Neural cell (in vitro differentiated cells): ENCODE measurements around the gene PMEPA1. TPM values are rescaled to one million over a fixed set of nuclear protein-coding genes. Genes with fewer than 3 reads are reported as not detected.

ENCODE experiments used
- H2AFZ ChIP-seq: fragments of 200-600, 300-800 bp; sonication (generic), shearing (Covaris generic); 2 replicates; pipeline ENCODE4 v1.6.0; 2014; ENCODE audit warnings: low read depth, mild to moderate bottlenecking, antibody characterized with exemption, low read length, moderate library complexity
- H3F3A ChIP-seq: fragments of 200-600 bp; shearing (Covaris generic); 2 replicates; pipeline ENCODE4 v1.6.1; 2016; ENCODE audit warnings: mild to moderate bottlenecking, moderate library complexity, mixed read lengths, antibody characterized with exemption, low read length; ENCODE audit not compliant: insufficient read depth, poor library complexity, severe bottlenecking
- H3K27ac ChIP-seq: fragments of 200-600, 300-800 bp; sonication (generic), shearing (Covaris generic); 2 replicates; pipeline ENCODE4 v1.5.1; 2014; ENCODE audit warnings: mild to moderate bottlenecking, low read length, moderate library complexity
- H3K27me3 ChIP-seq: fragments of 300-800, 200-600 bp; sonication (generic), shearing (Covaris generic); 2 replicates; pipeline ENCODE4 v1.6.0; 2014; ENCODE audit warnings: mild to moderate bottlenecking, low read depth, low read length, moderate library complexity; ENCODE audit not compliant: insufficient read depth
- H3K36me3 ChIP-seq: fragments of 300-800, 200-600 bp; sonication (generic), shearing (Covaris generic); 2 replicates; pipeline ENCODE4 v1.5.1; 2014; ENCODE audit warnings: mild to moderate bottlenecking, antibody characterized with exemption, low read length, moderate library complexity; ENCODE audit not compliant: insufficient read depth
- H3K4me2 ChIP-seq: fragments of 300-800, 200-600 bp; sonication (generic), shearing (Covaris generic); 2 replicates; pipeline ENCODE4 v1.6.0; 2014; ENCODE audit warnings: mild to moderate bottlenecking, low read length
- H3K4me3 ChIP-seq: fragments of 300-800, 200-600 bp; sonication (generic), shearing (Covaris generic); 2 replicates; pipeline ENCODE4 v1.5.1; 2014; ENCODE audit warnings: mild to moderate bottlenecking, low read length, moderate library complexity
- H3K79me2 ChIP-seq: fragments of 200-600 bp; shearing (Covaris generic); replicated peaks from 2 replicates; pipeline ENCODE4 v1.6.0; 2014; ENCODE audit warnings: mild to moderate bottlenecking, low read length, moderate library complexity; ENCODE audit not compliant: insufficient read depth
- H3K9ac ChIP-seq: fragments of 300-800, 200-600 bp; sonication (generic), shearing (Covaris generic); 2 replicates; pipeline ENCODE4 v1.6.1; 2016; ENCODE audit warnings: mild to moderate bottlenecking, low read length, mixed read lengths
- H3K9me2 ChIP-seq: fragments of 200-600 bp; shearing (Covaris generic); 2 replicates; pipeline ENCODE4 v1.6.1; 2016; ENCODE audit warnings: mild to moderate bottlenecking, low read length, mixed read lengths; ENCODE audit not compliant: insufficient read depth
- H3K9me3 ChIP-seq: fragments of 200-600, 300-800 bp; sonication (generic), shearing (Covaris generic); 2 replicates; pipeline ENCODE4 v1.6.1; 2016; ENCODE audit warnings: mild to moderate bottlenecking, mixed run types, low read length, moderate library complexity, mixed read lengths
- H4K20me1 ChIP-seq: fragments of 200-600 bp; shearing (Covaris generic); 2 replicates; pipeline ENCODE4 v1.6.1; 2016; ENCODE audit warnings: mild to moderate bottlenecking, mixed run types; ENCODE audit not compliant: insufficient read depth
- EP300 ChIP-seq: fragments of 450-650 bp; conservative IDR thresholded peaks from 2 replicates; pipeline ENCODE4 v1.6.1; 2014; ENCODE audit warnings: antibody characterized with exemption, mild to moderate bottlenecking, moderate library complexity; ENCODE audit not compliant: poor library complexity, severe bottlenecking
- EZH2 ChIP-seq: fragments of 200-600, 300-800 bp; shearing (Covaris generic), sonication (generic); IDR thresholded peaks from 2 replicates; pipeline ENCODE4 v1.6.1; 2014; ENCODE audit warnings: antibody characterized with exemption, low read length, borderline replicate concordance, mild to moderate bottlenecking; ENCODE audit not compliant: insufficient read depth, poor library complexity, severe bottlenecking
- MXI1 ChIP-seq: fragments of 450-650 bp; conservative IDR thresholded peaks from 2 replicates; pipeline ENCODE4 v1.6.1; 2014; ENCODE audit warnings: antibody characterized with exemption, mild to moderate bottlenecking; ENCODE audit not compliant: poor library complexity, severe bottlenecking
- POLR2AphosphoS5 ChIP-seq: IDR thresholded peaks from 2 replicates; pipeline ENCODE4 v1.6.1; 2012
- SMC3 ChIP-seq: fragments of 450-650 bp; conservative IDR thresholded peaks from 2 replicates; pipeline ENCODE4 v1.6.1; 2014; ENCODE audit warnings: antibody characterized with exemption, mild to moderate bottlenecking, moderate library complexity; ENCODE audit not compliant: poor library complexity
- TAF1 ChIP-seq: IDR thresholded peaks from 2 replicates; pipeline ENCODE4 v1.6.1; 2012; ENCODE audit warnings: low read depth
- polyA plus RNA-seq: library from polyadenylated mRNA; depleted of rRNA; stranded (reverse); fragments of >200 nt; gene quantifications from 2 replicates; pipeline ENCODE4 v1.2.3, GENCODE V29; 2014
- TF ChIP-seq, protein P1 (sequence below): fragments of 450-650 bp; IDR thresholded peaks from 2 replicates; pipeline ENCODE4 v1.5.1; 2014; ENCODE audit warnings: antibody characterized with exemption, mild to moderate bottlenecking, moderate library complexity; ENCODE audit not compliant: poor library complexity, severe bottlenecking
- TF ChIP-seq, protein P2 (sequence below): IDR thresholded peaks from 2 replicates; pipeline ENCODE4 v1.6.1; 2012; ENCODE audit warnings: borderline replicate concordance

Gene PMEPA1
- polyA plus RNA-seq, 1 donor from 2014 or later = 5.0 TPM

DNA sequence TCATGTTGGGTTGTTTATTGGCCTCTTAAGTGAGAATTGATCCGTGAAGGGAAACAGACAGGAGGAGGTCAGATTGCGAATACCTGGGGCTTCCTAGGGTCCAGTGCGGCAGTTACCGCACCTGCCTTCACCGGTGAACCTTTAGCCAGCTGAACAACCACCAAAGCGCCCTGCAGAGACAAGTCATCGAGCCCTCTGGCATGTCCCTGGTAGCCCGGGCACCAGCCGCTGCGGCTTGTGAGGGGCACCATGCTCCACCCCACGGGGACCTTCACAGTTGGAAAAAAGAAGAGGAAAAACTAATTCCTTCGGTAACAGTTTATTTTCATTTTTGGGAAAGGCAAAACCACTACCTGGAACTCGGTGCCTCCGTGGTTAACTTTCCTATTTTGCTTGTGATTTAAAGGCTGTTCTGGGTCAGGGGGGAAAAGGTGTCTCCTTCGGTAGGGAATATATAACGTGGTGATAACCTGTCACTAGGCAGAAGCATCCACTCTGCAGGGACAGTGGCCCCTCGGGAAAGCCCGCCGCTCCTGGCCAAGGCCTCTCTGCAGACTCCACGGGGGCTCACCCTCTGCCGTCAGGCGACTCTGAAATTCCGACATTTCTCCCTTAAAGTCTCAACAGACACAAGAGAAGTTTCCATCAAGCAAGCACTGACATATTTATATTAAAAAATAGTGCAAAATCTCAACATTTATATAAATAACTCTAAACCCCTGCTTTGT lies 58.9 kb downstream of the PMEPA1 start:
- H4K20me1 ChIP-seq = no peaks in the 10 kb centered on the region
- no peaks in the 10 kb centered on the region for H3K36me3 ChIP-seq
- no peaks in the 10 kb centered on the region for H3K79me2 ChIP-seq
- TF ChIP-seq, protein P1, sequence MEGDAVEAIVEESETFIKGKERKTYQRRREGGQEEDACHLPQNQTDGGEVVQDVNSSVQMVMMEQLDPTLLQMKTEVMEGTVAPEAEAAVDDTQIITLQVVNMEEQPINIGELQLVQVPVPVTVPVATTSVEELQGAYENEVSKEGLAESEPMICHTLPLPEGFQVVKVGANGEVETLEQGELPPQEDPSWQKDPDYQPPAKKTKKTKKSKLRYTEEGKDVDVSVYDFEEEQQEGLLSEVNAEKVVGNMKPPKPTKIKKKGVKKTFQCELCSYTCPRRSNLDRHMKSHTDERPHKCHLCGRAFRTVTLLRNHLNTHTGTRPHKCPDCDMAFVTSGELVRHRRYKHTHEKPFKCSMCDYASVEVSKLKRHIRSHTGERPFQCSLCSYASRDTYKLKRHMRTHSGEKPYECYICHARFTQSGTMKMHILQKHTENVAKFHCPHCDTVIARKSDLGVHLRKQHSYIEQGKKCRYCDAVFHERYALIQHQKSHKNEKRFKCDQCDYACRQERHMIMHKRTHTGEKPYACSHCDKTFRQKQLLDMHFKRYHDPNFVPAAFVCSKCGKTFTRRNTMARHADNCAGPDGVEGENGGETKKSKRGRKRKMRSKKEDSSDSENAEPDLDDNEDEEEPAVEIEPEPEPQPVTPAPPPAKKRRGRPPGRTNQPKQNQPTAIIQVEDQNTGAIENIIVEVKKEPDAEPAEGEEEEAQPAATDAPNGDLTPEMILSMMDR = no peak
- TF ChIP-seq, protein P2, sequence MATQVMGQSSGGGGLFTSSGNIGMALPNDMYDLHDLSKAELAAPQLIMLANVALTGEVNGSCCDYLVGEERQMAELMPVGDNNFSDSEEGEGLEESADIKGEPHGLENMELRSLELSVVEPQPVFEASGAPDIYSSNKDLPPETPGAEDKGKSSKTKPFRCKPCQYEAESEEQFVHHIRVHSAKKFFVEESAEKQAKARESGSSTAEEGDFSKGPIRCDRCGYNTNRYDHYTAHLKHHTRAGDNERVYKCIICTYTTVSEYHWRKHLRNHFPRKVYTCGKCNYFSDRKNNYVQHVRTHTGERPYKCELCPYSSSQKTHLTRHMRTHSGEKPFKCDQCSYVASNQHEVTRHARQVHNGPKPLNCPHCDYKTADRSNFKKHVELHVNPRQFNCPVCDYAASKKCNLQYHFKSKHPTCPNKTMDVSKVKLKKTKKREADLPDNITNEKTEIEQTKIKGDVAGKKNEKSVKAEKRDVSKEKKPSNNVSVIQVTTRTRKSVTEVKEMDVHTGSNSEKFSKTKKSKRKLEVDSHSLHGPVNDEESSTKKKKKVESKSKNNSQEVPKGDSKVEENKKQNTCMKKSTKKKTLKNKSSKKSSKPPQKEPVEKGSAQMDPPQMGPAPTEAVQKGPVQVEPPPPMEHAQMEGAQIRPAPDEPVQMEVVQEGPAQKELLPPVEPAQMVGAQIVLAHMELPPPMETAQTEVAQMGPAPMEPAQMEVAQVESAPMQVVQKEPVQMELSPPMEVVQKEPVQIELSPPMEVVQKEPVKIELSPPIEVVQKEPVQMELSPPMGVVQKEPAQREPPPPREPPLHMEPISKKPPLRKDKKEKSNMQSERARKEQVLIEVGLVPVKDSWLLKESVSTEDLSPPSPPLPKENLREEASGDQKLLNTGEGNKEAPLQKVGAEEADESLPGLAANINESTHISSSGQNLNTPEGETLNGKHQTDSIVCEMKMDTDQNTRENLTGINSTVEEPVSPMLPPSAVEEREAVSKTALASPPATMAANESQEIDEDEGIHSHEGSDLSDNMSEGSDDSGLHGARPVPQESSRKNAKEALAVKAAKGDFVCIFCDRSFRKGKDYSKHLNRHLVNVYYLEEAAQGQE = no peak
- TF ChIP-seq EZH2 = no peak
- no peak for TF ChIP-seq TAF1
- TF ChIP-seq SMC3 = no peak
- TF ChIP-seq MXI1 = no peak
- TF ChIP-seq EP300 = no peak
- H3K4me2 ChIP-seq = no peak overlapping the region
- H3K27me3 ChIP-seq = no peaks in the 10 kb centered on the region
- H2AFZ ChIP-seq = no peak overlapping the region
- no peak overlapping the region for H3K27ac ChIP-seq
- no peaks in the 10 kb centered on the region for H3K9me3 ChIP-seq
- no peaks in the 10 kb centered on the region for H3K9me2 ChIP-seq
- H3K4me3 ChIP-seq = no peak overlapping the region
- no peak overlapping the region for H3K9ac ChIP-seq
- no peaks in the 10 kb centered on the region for H3F3A ChIP-seq

DNA sequence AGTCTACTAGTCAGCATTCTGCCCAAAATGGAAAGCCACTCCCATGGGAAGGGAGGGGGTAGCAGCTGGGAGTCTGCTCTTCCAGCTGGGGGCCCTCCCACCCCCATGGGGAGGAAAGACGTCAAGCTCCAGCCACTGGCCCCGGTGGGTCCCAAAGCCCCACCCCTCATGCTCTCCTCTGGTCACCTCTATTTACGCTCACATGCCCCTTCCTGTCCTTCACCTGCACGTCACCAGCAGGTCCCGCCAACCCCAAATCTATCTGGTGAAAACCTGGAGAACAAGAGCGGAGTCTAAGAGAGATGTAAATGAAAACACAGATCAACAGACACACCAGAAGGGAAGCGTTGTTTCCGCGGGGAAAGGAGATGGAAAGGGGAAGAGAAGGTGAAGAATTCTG lies 59.5 kb downstream of the PMEPA1 start:
- H4K20me1 ChIP-seq = no peaks in the 10 kb centered on the region
- no peak overlapping the region for H2AFZ ChIP-seq
- no peak overlapping the region for H3K4me2 ChIP-seq
- no peaks in the 10 kb centered on the region for H3F3A ChIP-seq
- no peaks in the 10 kb centered on the region for H3K9me2 ChIP-seq
- H3K27ac ChIP-seq = no peak overlapping the region
- no peaks in the 10 kb centered on the region for H3K36me3 ChIP-seq
- H3K9ac ChIP-seq = no peak overlapping the region
- no peaks in the 10 kb centered on the region for H3K79me2 ChIP-seq
- no peak overlapping the region for H3K4me3 ChIP-seq
- H3K27me3 ChIP-seq = no peaks in the 10 kb centered on the region
- H3K9me3 ChIP-seq = no peaks in the 10 kb centered on the region
- TF ChIP-seq MXI1 = no peak
- no peak for TF ChIP-seq TAF1
- no peak for TF ChIP-seq POLR2AphosphoS5
- TF ChIP-seq, protein P1 = no peak
